Mesendoderm (in vitro differentiated cells): ENCODE measurements around the gene LMBRD1.

Source experiments
- DNase-seq: peaks from one replicate; pipeline ENCODE4 v3.0.0; 2013
- H2AK5ac ChIP-seq: 2 replicates; pipeline ENCODE4 v1.6.1; 2013; ENCODE audit warnings: low read length, inconsistent platforms
- H2BK120ac ChIP-seq: 2 replicates; pipeline ENCODE4 v1.6.1; 2013; ENCODE audit warnings: low read depth, mild to moderate bottlenecking, low read length, moderate library complexity, mixed read lengths
- H2BK15ac ChIP-seq: replicated peaks from 2 replicates; pipeline ENCODE4 v1.6.1; 2013; ENCODE audit warnings: low read depth, mild to moderate bottlenecking, moderate library complexity
- H2BK5ac ChIP-seq: 2 replicates; pipeline ENCODE4 v1.6.1; 2013; ENCODE audit warnings: low read length, inconsistent platforms
- H3K18ac ChIP-seq: 2 replicates; pipeline ENCODE4 v1.6.1; 2013; ENCODE audit warnings: mild to moderate bottlenecking, low read length, mixed read lengths
- H3K23ac ChIP-seq: one replicate; pipeline ENCODE4 v1.6.1; 2013; ENCODE audit warnings: low read length
- H3K27ac ChIP-seq: 2 replicates; pipeline ENCODE4 v1.5.1; 2013; ENCODE audit warnings: low read depth, mild to moderate bottlenecking, inconsistent platforms, low read length, moderate library complexity
- H3K27me3 ChIP-seq: 2 replicates; pipeline ENCODE4 v1.6.1; 2013; ENCODE audit warnings: low read length, control low read depth, mild to moderate bottlenecking, inconsistent platforms; ENCODE audit not compliant: insufficient read depth, poor library complexity
- H3K36me3 ChIP-seq: 2 replicates; pipeline ENCODE4 v1.6.1; 2013; ENCODE audit warnings: low read length, inconsistent platforms; ENCODE audit not compliant: control insufficient read depth, insufficient read depth
- H3K4ac ChIP-seq: one replicate; pipeline ENCODE4 v1.6.1; 2013; ENCODE audit warnings: low read depth, mild to moderate bottlenecking, low read length, moderate library complexity
- H3K4me1 ChIP-seq: 2 replicates; pipeline ENCODE4 v1.6.1; 2013; ENCODE audit warnings: low read depth, low read length, inconsistent platforms; ENCODE audit not compliant: control insufficient read depth
- H3K4me2 ChIP-seq: 2 replicates; pipeline ENCODE4 v1.6.1; 2013; ENCODE audit warnings: low read length
- H3K4me3 ChIP-seq: 2 replicates; pipeline ENCODE4 v1.5.1; 2013; ENCODE audit warnings: mild to moderate bottlenecking, low read length
- H3K56ac ChIP-seq: one replicate; pipeline ENCODE4 v1.6.1; 2013; ENCODE audit warnings: low read length
- H3K79me1 ChIP-seq: 2 replicates; pipeline ENCODE4 v1.6.1; 2013; ENCODE audit warnings: low read length, inconsistent platforms
- H3K79me2 ChIP-seq: 2 replicates; pipeline ENCODE4 v1.6.1; 2013; ENCODE audit warnings: mild to moderate bottlenecking, low read length; ENCODE audit not compliant: control insufficient read depth, insufficient read depth
- H3K9ac ChIP-seq: 2 replicates; pipeline ENCODE4 v1.6.1; 2013; ENCODE audit warnings: low read length, inconsistent platforms
- H4K5ac ChIP-seq: one replicate; pipeline ENCODE4 v1.6.1; 2013; ENCODE audit warnings: low read length
- H4K8ac ChIP-seq: one replicate; pipeline ENCODE4 v1.6.1; 2013; ENCODE audit warnings: low read depth, mild to moderate bottlenecking, control low read depth, low read length, moderate library complexity
- WGBS: extraction: QIAGEN DNeasy Blood & Tissue Kit; methylation state at CpG from one replicate; pipeline ENCODE4 v1.1.7; 2013; ENCODE audit warnings: low lambda C conversion rate, missing lambda C conversion rate; ENCODE audit not compliant: insufficient coverage; ENCODE audit errors: extremely low coverage; 5-methylcytosine and 5-hydroxymethylcytosine counted together

The LMBRD1 gene

DNA sequence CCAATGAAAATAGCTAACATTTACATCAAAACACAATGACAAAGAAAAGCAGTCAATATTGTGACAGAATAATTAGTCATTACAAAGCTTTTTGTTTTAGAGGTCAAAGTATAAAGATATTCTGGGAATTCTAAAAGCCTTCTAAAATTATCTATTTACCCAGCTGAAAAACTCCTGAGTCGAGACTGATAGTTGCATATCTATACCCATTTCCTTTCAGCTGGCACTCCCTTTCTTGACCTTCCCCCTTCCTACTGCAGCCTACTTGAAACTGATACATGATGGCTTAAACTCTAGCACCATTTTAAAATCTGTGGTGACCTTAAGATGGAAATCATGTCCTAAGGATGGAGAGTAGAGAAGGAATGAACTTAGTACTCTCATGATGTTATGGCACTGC is 38.6 kb downstream of the LMBRD1 start:
- H3K36me3 ChIP-seq: no peaks in the 10 kb centered on the region
- no peaks in the 10 kb centered on the region for H3K79me2 ChIP-seq
- WGBS: no CpG with 5 or more reads among the region's 1 CpG
- H4K8ac ChIP-seq: no peak overlapping the region
- H3K27ac ChIP-seq: no peak overlapping the region
- no peak overlapping the region for H3K23ac ChIP-seq
- no peak overlapping the region for H2BK5ac ChIP-seq
- no peak overlapping the region for H3K4me2 ChIP-seq
- no peak for DNase-seq
- H3K56ac ChIP-seq: no peak overlapping the region
- H3K18ac ChIP-seq: no peak overlapping the region
- H2BK15ac ChIP-seq: no peak overlapping the region
- no peak overlapping the region for H3K4me3 ChIP-seq
- no peaks in the 10 kb centered on the region for H3K27me3 ChIP-seq
- no peak overlapping the region for H3K9ac ChIP-seq
- H3K4me1 ChIP-seq: no peaks in the 10 kb centered on the region
- H3K4ac ChIP-seq: no peak overlapping the region
- no peak overlapping the region for H2AK5ac ChIP-seq
- no peak overlapping the region for H4K5ac ChIP-seq
- no peaks in the 10 kb centered on the region for H3K79me1 ChIP-seq
- no peak overlapping the region for H2BK120ac ChIP-seq

DNA sequence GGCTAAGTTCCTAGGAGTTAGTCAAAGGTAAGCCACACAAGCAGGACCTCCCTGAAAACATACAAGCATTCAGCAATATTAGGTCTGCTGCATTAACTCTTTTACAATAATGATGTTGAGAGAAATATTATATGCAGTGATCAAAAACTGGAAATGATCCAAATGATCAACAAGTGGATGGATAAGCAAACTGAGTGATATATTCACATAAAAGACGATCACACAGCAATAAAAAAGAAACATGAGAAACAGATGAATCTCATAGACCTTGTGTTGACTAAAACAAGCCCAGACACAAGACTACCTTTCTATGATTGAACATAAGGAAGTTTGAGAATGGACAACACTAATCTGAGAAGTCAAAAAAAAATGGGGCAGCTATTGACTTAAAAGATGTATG is 39.9 kb downstream of the LMBRD1 start:
- H3K18ac ChIP-seq: no peak overlapping the region
- H3K79me1 ChIP-seq: no peaks in the 10 kb centered on the region
- H3K4me1 ChIP-seq: no peaks in the 10 kb centered on the region
- no peaks in the 10 kb centered on the region for H3K79me2 ChIP-seq
- H3K23ac ChIP-seq: no peak overlapping the region
- H2AK5ac ChIP-seq: no peak overlapping the region
- H3K4me3 ChIP-seq: no peak overlapping the region
- H3K4ac ChIP-seq: no peak overlapping the region
- H3K36me3 ChIP-seq: no peaks in the 10 kb centered on the region
- no peak overlapping the region for H3K9ac ChIP-seq
- no peak overlapping the region for H4K5ac ChIP-seq
- no peak overlapping the region for H4K8ac ChIP-seq
- H2BK120ac ChIP-seq: no peak overlapping the region
- H3K27me3 ChIP-seq: no peaks in the 10 kb centered on the region
- no peak overlapping the region for H2BK5ac ChIP-seq
- no peak overlapping the region for H3K56ac ChIP-seq
- DNase-seq: no peak
- H3K4me2 ChIP-seq: no peak overlapping the region
- H2BK15ac ChIP-seq: no peak overlapping the region
- H3K27ac ChIP-seq: no peak overlapping the region
- no CpG with 5 or more reads among the region's 1 CpG for WGBS

DNA sequence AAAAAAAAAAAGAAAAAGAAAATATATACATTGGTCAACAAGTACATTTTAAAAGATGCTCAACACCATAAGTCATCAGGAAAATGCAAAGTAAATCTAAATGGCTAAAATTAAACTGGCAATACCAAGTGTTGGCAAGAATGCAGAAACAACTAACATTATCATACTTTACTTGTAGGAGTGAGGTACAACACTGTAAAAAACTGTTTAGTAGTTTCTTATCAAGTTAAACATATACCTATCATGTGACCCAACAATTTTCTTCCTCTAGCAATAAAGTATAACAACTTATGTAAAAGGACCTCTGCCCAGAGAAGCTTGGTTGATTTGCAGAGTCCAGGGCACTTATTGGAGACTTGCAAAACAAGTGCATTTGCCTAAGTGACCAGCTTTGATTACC is 40.4 kb downstream of the LMBRD1 start:
- Histone ChIP-seq H3K27ac (no peak overlapping the region), H3K18ac (no peak overlapping the region), H3K4me1 (no peaks in the 10 kb centered on the region), H4K5ac (no peak overlapping the region), H3K36me3 (no peaks in the 10 kb centered on the region), H3K79me2 (no peaks in the 10 kb centered on the region), H3K56ac (no peak overlapping the region), H3K4me2 (no peak overlapping the region), H3K23ac (no peak overlapping the region), H3K4ac (no peak overlapping the region), H2BK5ac (no peak overlapping the region), H3K4me3 (no peak overlapping the region), H3K27me3 (no peaks in the 10 kb centered on the region), H2AK5ac (no peak overlapping the region), H4K8ac (no peak overlapping the region), H3K79me1 (no peaks in the 10 kb centered on the region), H2BK15ac (no peak overlapping the region), H3K9ac (no peak overlapping the region), H2BK120ac (no peak overlapping the region)
- DNase-seq: no peak

DNA sequence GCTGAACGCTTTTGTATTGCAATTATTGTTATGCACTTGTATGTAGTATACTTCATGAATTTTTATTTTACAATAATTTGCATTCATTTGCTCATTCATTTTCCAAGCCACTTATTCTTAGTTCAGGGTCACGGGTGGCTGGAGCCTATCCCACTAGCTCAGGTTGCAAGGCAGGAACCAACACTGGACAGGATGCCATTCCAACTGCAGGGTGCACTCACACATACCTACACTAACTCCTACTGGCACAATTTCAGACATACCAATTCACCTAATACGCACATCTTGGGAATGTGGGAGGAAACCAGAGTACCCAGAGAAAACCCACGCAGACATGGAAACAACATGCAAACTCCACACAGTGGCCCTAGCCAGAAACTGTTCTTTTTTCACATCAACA is 61.8 kb downstream of the LMBRD1 start:
- Histone ChIP-seq H3K56ac (no peak overlapping the region), H3K23ac (no peak overlapping the region), H3K36me3 (no peaks in the 10 kb centered on the region), H3K18ac (no peak overlapping the region), H3K4me1 (no peaks in the 10 kb centered on the region), H2BK120ac (no peak overlapping the region), H3K4ac (no peak overlapping the region), H3K4me2 (no peak overlapping the region), H2AK5ac (no peak overlapping the region), H4K5ac (no peak overlapping the region), H3K79me2 (no peaks in the 10 kb centered on the region), H3K79me1 (no peaks in the 10 kb centered on the region), H2BK5ac (no peak overlapping the region), H2BK15ac (no peak overlapping the region), H3K27me3 (no peaks in the 10 kb centered on the region), H3K4me3 (no peak overlapping the region), H3K27ac (no peak overlapping the region), H3K9ac (no peak overlapping the region), H4K8ac (no peak overlapping the region)
- no CpG with 5 or more reads among the region's 4 CpGs for WGBS
- no peak for DNase-seq

DNA sequence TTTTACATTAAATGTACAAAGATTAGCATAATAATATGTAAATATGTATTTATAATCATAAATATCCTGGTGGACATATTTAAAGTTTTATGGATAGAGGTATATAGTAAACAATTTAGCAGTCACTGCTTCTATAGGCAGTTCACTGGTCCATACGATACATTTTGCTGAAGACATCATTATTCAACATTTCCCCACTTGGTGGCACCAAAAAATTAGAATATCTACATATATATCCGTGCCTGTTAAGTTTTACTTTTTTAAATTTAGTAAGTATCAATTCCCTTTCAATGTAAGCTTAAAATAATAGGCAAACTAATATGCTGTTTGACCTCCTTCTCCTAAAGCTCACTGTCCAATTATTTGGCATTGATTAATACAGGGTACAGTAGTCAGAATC is 64.2 kb downstream of the LMBRD1 start:
- Histone ChIP-seq H3K4ac (no peak overlapping the region), H3K18ac (no peak overlapping the region), H2BK15ac (no peak overlapping the region), H3K4me1 (no peaks in the 10 kb centered on the region), H3K4me2 (no peak overlapping the region), H3K27ac (no peak overlapping the region), H3K56ac (no peak overlapping the region), H3K79me2 (no peaks in the 10 kb centered on the region), H2AK5ac (no peak overlapping the region), H3K4me3 (no peak overlapping the region), H3K79me1 (no peaks in the 10 kb centered on the region), H3K23ac (no peak overlapping the region), H2BK120ac (no peak overlapping the region), H2BK5ac (no peak overlapping the region), H3K27me3 (no peaks in the 10 kb centered on the region), H3K9ac (no peak overlapping the region), H3K36me3 (no peaks in the 10 kb centered on the region), H4K8ac (no peak overlapping the region), H4K5ac (no peak overlapping the region)
- DNase-seq: no peak
- WGBS: no CpG with 5 or more reads among the region's 2 CpGs

DNA sequence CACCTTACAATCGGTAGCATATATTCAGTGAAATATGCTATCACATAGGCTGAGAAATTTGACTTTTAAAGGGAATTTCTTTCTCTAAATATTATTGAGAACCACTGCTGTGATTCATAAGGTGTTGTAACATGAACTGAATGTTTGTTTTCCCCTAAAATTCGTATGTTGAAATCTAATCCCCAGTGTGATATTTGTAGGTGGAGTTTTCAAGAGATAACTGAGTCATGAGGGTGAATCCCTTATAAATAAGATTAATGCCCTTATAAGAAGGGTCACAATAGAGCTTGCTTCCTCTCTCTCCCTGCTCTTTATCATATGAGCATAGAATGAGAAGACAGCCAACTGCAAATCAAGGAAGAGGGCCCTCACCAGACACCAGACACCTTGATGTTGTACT is 64.8 kb downstream of the LMBRD1 start:
- no peak overlapping the region for H4K8ac ChIP-seq
- H3K79me2 ChIP-seq: no peaks in the 10 kb centered on the region
- no peak overlapping the region for H3K23ac ChIP-seq
- no peak overlapping the region for H3K4me2 ChIP-seq
- no peaks in the 10 kb centered on the region for H3K79me1 ChIP-seq
- H3K27me3 ChIP-seq: no peaks in the 10 kb centered on the region
- H3K4ac ChIP-seq: no peak overlapping the region
- H4K5ac ChIP-seq: no peak overlapping the region
- no peak overlapping the region for H2BK15ac ChIP-seq
- no peak overlapping the region for H3K27ac ChIP-seq
- H3K56ac ChIP-seq: no peak overlapping the region
- no peaks in the 10 kb centered on the region for H3K36me3 ChIP-seq
- no peak overlapping the region for H2BK120ac ChIP-seq
- H2BK5ac ChIP-seq: no peak overlapping the region
- no peak overlapping the region for H2AK5ac ChIP-seq
- no peak for DNase-seq
- WGBS: no CpG with 5 or more reads among the region's 2 CpGs
- no peak overlapping the region for H3K9ac ChIP-seq
- no peaks in the 10 kb centered on the region for H3K4me1 ChIP-seq
- H3K18ac ChIP-seq: no peak overlapping the region
- no peak overlapping the region for H3K4me3 ChIP-seq
